GM18517 (cell line): ENCODE measurements around the gene FNDC3B.

Source experiments
- ATAC-seq: cut with Tn5 transposase; IDR thresholded peaks from one replicate; pipeline ENCODE4 v1.9.1; 2021; ENCODE audit warnings: mild to moderate bottlenecking, moderate library complexity; ENCODE audit not compliant: unreplicated experiment

The FNDC3B gene

GRCh38 chr3:172111163-172111562, 71.8 kb downstream of the FNDC3B start:
- ATAC-seq: no peak

GRCh38 chr3:172112078-172112733, 72.8 kb downstream of the FNDC3B start:
- ATAC-seq: no peak

DNA sequence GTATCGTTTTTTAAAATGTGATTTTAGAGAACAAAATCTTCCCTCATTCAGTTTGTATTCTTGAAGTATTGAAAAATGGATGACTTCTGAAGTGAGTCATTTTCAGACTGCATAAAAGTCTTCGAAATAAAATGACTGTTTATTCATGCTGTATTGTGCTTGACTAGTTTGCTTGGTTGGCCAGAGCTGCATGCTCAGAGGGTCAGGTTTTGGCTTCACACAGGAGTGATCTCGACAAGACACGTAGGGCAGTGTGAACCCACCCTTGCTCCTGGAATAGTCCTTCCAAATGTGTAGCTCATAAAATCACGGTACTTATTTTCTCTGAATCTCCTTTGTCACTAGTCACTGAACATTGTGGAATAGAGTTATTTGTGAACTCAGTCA, 73.3 kb downstream of the FNDC3B start:
- no peak for ATAC-seq

- no peak for ATAC-seq
Measured at GRCh38 chr3:172113710-172114109, 74.3 kb downstream of the FNDC3B start.

DNA sequence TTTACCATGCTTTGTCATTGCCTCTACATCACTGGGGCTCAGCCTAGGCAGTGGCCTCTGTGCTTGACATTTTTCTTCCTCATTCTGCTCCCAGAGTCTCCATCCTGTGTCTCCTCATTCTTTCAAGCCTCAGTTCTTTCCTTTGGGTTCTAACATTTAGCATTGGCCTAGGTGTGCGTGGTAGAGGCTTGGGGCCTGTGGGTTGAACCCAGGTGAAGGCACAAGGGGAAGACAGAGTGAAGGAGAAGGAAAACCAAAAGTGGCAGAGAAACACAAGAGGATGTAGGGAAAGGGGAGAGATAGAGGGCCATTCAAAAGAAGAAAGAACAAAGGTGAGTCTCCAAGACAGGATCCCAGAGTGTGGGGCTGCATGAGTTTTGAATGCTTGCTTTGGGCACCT, 75.7 kb downstream of the FNDC3B start:
- ATAC-seq: no peak

DNA sequence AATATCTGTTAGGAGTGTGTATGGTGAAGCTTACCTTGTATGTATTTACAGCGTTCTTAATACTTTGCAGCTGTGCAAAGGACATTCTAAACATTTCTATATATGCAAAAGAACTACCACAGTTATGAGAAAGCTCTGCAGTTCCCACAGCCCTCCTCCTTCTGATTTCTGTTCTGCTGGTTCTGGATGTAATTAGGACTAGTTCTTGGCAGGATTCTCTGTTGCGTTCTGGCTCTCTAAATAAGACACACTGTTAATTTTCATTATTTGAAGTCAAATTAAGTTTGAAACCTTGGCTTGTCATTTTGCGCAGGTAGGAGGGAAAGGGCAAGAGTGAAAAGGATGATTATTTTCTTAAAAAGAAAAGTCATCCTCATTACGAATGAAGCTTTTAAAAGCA, 76.4 kb downstream of the FNDC3B start:
- ATAC-seq: no peak

- ATAC-seq: no peak
Measured at GRCh38 chr3:172118019-172118418, 78.6 kb downstream of the FNDC3B start.

DNA sequence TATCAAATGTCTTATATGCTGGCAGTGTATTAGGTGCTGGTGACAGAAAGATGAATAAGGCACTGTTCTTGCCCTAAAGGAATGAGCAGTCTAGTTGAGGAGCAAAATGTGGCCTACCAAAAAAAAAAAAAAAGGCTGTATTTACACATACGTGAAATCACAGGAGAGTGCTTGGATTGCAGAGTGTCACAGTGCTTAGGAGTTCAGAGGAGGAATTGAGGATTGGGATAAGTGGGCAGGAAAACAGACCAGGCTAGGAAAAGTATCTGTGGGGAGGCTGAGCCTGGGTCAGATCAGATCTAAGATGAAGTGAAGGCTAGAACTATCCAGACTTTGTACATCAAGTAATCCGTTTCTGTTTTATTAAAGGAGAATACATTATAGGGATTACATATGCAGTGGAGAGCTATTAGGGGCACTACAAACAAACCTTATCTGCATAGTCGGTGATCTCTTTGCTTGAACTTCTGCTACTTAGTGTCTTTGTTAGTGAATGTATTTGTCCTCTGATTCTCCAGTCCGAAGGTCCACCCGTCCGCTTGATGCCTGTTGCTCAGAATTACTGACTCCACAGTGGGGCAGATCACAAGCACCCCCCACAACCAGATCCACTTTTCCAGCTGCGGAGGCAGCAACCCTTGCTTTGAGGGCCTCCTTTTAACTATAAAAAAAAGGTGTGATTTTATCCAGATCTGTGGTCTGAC, 80.0 kb downstream of the FNDC3B start:
- ATAC-seq: no peak

DNA sequence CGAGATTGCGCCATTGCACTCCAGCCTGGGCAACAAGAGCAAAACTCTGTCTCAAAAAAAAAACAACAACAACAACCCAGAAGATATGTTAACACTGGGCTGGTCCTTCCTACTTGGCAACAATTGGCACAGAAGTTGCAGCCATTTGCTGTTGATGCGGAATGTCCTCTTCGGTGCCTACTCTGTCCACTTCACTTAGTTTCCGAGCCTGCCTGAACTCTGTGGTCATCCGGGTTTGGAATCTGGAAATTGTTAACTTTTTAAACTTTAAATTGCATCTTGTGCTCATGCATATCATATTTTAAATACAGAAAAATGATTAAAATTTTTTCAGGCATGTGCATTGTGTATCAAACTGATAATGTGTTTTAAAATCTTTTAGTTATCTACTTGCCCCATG, 81.5 kb downstream of the FNDC3B start:
- no peak for ATAC-seq

DNA sequence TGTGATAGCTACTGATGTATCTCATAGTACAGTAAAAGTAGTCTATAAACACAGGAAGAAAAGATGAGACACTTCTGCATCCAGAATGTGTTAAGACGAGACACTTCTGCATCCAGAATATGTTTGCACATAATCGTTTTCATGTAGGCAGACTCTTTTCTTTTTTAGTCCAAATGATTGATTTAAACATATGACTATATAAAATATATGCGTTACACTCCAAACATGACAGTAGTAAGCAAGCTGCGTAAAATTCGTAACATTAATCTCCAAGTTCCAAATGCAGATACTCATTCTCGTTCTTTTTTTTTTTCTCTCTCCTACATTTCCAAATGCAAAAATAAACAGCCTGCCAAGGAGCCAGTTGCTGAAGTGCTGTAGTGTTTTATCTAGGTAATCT, 82.6 kb downstream of the FNDC3B start:
- no peak for ATAC-seq

DNA sequence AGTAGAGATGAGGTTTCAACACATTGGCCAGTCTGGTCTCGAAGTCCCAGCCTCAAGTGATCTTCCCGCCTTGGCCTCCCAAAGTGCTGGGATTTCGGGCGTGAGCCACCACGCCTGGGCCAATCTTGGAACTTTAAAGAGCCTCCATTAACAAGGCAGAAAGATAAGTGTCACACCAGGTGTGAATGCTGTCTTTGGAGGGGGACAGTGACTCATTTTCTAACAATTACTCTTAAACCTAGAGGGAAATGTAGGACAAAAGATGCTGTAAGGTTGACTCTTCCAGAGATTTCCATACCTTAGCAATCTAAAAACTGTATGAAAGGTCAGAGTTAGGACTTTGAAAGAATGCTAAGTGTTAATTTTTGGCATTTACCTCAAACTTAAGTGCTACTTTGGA, 84.9 kb downstream of the FNDC3B start:
- no peak for ATAC-seq

GRCh38 chr3:172125053-172125452, 85.7 kb downstream of the FNDC3B start:
- ATAC-seq: no peak

GRCh38 chr3:172125963-172126457, 86.6 kb downstream of the FNDC3B start:
- no peak for ATAC-seq

DNA sequence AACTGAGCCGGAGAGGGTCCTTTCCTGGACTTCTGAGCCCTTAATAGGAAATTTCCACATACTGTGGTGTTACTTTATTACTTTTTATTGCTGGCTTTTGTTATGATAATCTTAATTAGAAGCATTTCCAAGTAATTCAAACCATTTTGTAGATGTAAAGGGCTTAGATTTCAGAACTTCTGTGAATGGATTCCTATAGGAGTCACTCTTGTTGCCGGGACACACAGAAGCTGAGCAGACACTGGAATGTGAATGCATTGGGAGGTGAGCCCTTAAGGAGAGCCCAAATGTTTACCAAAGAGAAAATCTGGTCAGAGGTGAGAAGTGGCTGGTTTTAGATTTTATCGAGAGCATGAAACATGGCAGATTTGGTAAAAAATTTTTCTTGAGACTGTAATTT, 87.4 kb downstream of the FNDC3B start:
- no peak for ATAC-seq

- ATAC-seq: no peak
Measured at GRCh38 chr3:172127141-172127540, 87.8 kb downstream of the FNDC3B start.

DNA sequence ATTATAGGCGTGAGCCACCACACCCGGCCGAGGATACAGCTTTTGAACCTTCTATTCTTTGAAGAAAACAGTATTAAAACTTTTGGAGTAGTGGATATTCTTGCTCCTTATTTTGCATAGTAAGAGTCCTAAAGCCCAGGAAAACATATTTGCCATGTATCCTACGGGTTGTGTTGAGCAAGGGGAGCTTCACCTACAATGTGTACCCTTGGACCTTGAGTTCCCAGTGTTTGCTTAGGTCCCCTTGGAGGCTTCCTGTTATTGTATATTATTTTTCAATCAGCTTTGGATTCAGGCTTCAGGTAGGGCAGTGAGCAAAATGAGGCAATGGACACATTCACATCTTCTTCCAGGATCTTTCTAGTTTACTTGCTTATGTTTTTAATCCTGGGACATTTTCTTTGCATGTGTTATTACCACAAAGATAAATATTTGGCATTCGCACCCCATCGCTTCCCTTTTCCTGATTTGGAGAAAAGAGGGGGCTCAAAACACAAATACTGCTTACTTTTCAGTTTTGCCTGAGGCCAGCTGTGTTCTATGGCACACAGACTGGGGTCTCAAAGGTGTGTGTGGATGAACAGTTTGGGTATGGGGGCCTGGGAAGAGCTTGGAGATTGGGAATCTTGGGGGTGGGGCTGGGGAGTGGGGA, 88.7 kb downstream of the FNDC3B start:
- no peak for ATAC-seq

- no peak for ATAC-seq
Measured at GRCh38 chr3:172128858-172129257, 89.5 kb downstream of the FNDC3B start.

- no peak for ATAC-seq
Measured at GRCh38 chr3:172129498-172129849, 90.1 kb downstream of the FNDC3B start.

DNA sequence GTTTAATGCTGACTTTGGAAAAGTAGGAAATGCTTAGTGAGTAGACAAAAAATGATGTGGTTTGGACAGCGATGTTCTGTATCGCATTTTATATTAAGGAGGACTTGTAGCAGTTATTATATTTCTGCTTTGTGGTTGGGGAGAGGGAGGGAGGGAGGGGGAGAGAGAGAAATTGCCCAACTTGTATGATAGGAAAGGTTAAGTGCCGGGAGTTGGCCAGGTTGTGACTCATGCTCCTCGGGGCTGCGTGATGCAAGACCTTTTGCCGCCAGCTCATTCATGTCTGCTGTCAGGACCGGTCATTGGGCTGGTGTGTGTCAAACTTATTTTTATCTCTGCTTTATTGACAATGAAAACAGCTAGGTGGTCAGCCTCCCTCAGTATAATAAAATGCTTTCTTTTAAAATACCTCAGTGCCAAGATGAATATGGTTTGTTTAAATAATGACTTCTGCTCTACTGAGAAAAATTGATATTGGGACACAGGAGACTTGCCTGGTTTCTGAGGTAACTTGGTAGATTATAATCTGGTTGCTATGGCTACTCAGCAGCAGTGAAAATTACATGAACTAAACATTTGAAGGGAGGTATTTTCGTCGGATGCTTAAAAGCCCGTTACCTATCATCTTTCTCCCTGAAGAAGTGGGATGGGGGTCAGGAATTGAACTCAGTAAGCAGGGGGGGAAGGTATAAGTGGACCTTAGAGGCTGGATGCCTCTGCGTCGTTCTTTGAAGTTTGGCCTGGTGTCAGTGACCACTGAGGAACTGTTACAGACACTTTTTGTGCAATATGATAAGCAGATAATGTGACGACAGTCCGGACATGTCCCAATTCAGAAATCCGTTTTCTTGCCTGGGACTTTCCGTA, 90.7 kb downstream of the FNDC3B start:
- ATAC-seq: no peak

DNA sequence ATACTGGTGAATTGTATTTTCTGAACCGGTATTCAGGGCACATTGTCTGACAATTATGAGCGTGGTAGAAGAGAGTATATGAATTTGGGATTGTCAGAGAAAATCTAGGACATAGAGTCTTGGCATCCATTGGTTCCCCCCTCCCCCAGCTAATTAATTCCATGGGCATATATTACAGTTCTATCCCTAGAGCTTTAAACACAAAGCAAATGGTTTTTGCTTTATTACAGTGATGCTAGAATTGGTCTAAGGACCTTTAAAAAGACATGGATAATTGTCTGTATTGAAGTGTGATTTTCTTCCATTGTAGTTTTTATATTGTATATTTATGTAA, 91.3 kb downstream of the FNDC3B start:
- ATAC-seq: no peak

DNA sequence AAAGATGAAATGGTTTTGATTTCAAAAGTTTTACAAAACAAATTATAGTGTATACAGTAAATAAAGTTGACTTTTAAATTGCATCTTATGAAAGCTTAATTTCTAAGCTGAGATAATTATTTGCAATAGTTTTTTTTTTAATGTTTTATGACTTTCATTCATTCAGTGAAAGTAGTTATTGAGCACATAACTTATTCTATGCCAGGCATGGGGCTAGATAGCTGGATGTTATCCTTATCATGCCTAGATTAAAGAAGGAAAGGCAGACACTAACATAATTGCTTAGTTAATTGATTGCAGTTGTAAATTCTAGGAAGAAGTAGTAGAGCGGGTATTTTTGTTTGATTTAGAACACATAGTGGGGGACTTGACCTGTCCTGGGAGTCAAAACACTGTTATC, 92.4 kb downstream of the FNDC3B start:
- ATAC-seq: no peak
